GM12878 (cell line): ENCODE results near the gene TRABD2B.

Experiments
- CBX3 ChIP-seq: fragments of 200-600 bp; sonication (generic); IDR thresholded peaks from 2 replicates; pipeline ENCODE4 v1.6.1; 2016; ENCODE audit warnings: low read depth, borderline replicate concordance
- CEBPB ChIP-seq, 2 experiments: fragments of 150-350 bp in 1 of 2; IDR thresholded peaks; 2 replicates each; pipeline ENCODE4 v1.6.1; 2012 to 2014; ENCODE audit warnings: low read depth in 2 of 2, low read length in 2 of 2, borderline replicate concordance in 1 of 2, inconsistent platforms in 1 of 2
- CTCF ChIP-seq, 3 experiments: IDR thresholded peaks in 2 of 3; conservative IDR thresholded peaks in 1 of 3; 2 replicates each; pipeline ENCODE4 v1.5.1; 2011; ENCODE audit warnings: low read depth in 3 of 3, low read length in 3 of 3, mild to moderate bottlenecking in 3 of 3, control low read depth in 2 of 3, moderate library complexity in 2 of 3, inconsistent platforms in 1 of 3, mixed read lengths in 1 of 3; ENCODE audit not compliant: control insufficient read depth in 2 of 3, insufficient read depth in 1 of 3; ENCODE audit errors: extremely low read depth in 1 of 3
- EZH2 ChIP-seq: IDR thresholded peaks from 2 replicates; pipeline ENCODE4 v1.6.1; 2012; ENCODE audit warnings: low read depth, mild to moderate bottlenecking, control low read depth, inconsistent platforms, low read length, borderline replicate concordance; ENCODE audit not compliant: control insufficient read depth
- LARP7 ChIP-seq: fragments of 450-650 bp; IDR thresholded peaks from 2 replicates; pipeline ENCODE4 v1.6.1; 2017; ENCODE audit warnings: mild to moderate bottlenecking
- NFYB ChIP-seq: IDR thresholded peaks from 2 replicates; pipeline ENCODE4 v1.6.1; 2011; ENCODE audit warnings: low read depth, mild to moderate bottlenecking, low read length, improper control_type of control experiment, moderate library complexity; ENCODE audit not compliant: insufficient read depth
- POLR2A ChIP-seq: IDR thresholded peaks from 2 replicates; pipeline ENCODE4 v1.6.1; 2011; ENCODE audit warnings: low read depth, mild to moderate bottlenecking, low read length
- SRF ChIP-seq, 2 experiments: IDR thresholded peaks; 2 replicates each; pipeline ENCODE4 v1.6.1; 2011; ENCODE audit warnings: low read depth in 2 of 2, low read length in 2 of 2, mild to moderate bottlenecking in 1 of 2, moderate library complexity in 1 of 2
- TARDBP ChIP-seq: IDR thresholded peaks from 2 replicates; pipeline ENCODE4 v1.6.1; 2016; ENCODE audit warnings: borderline replicate concordance
- TF ChIP-seq, protein P1 (sequence below): IDR thresholded peaks from 2 replicates; pipeline ENCODE4 v1.6.1; 2011; ENCODE audit warnings: low read depth, low read length, improper control_type of control experiment, borderline replicate concordance

GRCh38 chr1:47996060-47996405 is 1.2 kb downstream of the TRABD2B start:
- TF ChIP-seq POLR2A (no peak), CBX3 (no peak), EZH2 (no peak), CEBPB (IDR thresholded peaks at IDR 0.05; ENCODE audit: borderline replicate concordance in 1 of 2, low read depth in 2 of 2, low read length in 2 of 2) (no peak), CTCF (IDR thresholded peaks at IDR 0.05 in 2 of 3, conservative IDR thresholded peaks at IDR 0.05 in 1 of 3; ENCODE audit: control insufficient read depth in 2 of 3, extremely low read depth in 1 of 3, insufficient read depth in 1 of 3, low read depth in 3 of 3, low read length in 3 of 3) (no peak), NFYB (no peak), LARP7 (no peak), SRF (IDR thresholded peaks at IDR 0.05; ENCODE audit: low read depth in 2 of 2, low read length in 2 of 2) (no peak), TARDBP (no peak)
- TF ChIP-seq, protein P1, sequence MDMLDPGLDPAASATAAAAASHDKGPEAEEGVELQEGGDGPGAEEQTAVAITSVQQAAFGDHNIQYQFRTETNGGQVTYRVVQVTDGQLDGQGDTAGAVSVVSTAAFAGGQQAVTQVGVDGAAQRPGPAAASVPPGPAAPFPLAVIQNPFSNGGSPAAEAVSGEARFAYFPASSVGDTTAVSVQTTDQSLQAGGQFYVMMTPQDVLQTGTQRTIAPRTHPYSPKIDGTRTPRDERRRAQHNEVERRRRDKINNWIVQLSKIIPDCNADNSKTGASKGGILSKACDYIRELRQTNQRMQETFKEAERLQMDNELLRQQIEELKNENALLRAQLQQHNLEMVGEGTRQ, result no peak
